H9 (cell line): ENCODE data around the gene CYP27A1. TPM values are rescaled to one million over a fixed set of nuclear protein-coding genes. Genes with fewer than 3 reads are reported as not detected.

Source experiments
- DNase-seq: peaks from one replicate; pipeline ENCODE4 v3.0.0-alpha.2; 2017
- H2AFZ ChIP-seq: one replicate; pipeline ENCODE4 v1.6.1; 2013; ENCODE audit warnings: mild to moderate bottlenecking, low read length, control low read depth, moderate library complexity
- H2AK5ac ChIP-seq: 2 replicates; pipeline ENCODE4 v1.6.1; 2013; ENCODE audit warnings: low read length, control low read depth, mixed read lengths; ENCODE audit not compliant: insufficient read length
- H2BK120ac ChIP-seq: one replicate; pipeline ENCODE4 v1.6.1; 2013; ENCODE audit warnings: low read depth, mild to moderate bottlenecking, low read length, control low read depth, inconsistent platforms; ENCODE audit not compliant: poor library complexity, severe bottlenecking
- H2BK12ac ChIP-seq: 2 replicates; pipeline ENCODE4 v1.6.1; 2013; ENCODE audit warnings: low read length, control low read depth, mixed read lengths, low read depth; ENCODE audit not compliant: insufficient read length
- H2BK15ac ChIP-seq: 2 replicates; pipeline ENCODE4 v1.6.1; 2013; ENCODE audit warnings: low read depth, low read length, control low read depth
- H2BK20ac ChIP-seq: one replicate; pipeline ENCODE4 v1.6.1; 2013; ENCODE audit warnings: low read depth, mild to moderate bottlenecking, low read length, control low read depth, inconsistent platforms; ENCODE audit not compliant: poor library complexity, severe bottlenecking
- H2BK5ac ChIP-seq: 2 replicates; pipeline ENCODE4 v1.6.1; 2013; ENCODE audit warnings: low read length, control low read depth, mixed read lengths; ENCODE audit not compliant: insufficient read length
- H3K14ac ChIP-seq: 2 replicates; pipeline ENCODE4 v1.6.1; 2013; ENCODE audit warnings: low read length, control low read depth; ENCODE audit not compliant: insufficient read depth
- H3K18ac ChIP-seq: 2 replicates; pipeline ENCODE4 v1.6.1; 2013; ENCODE audit warnings: low read depth, mild to moderate bottlenecking, mixed read lengths, low read length, control low read depth; ENCODE audit not compliant: insufficient read length
- H3K23ac ChIP-seq: 2 replicates; pipeline ENCODE4 v1.6.1; 2013; ENCODE audit warnings: low read length, control low read depth, mixed read lengths, low read depth; ENCODE audit not compliant: insufficient read length
- H3K23me2 ChIP-seq: 2 replicates; pipeline ENCODE4 v1.6.1; 2013; ENCODE audit warnings: low read depth, mild to moderate bottlenecking, mixed read lengths, low read length, control low read depth; ENCODE audit not compliant: insufficient read length, poor library complexity, severe bottlenecking
- H3K27ac ChIP-seq: 2 replicates; pipeline ENCODE4 v1.5.1; 2013; ENCODE audit warnings: low read length, control low read depth, mixed read lengths, low read depth; ENCODE audit not compliant: insufficient read length
- H3K27me3 ChIP-seq: 2 replicates; pipeline ENCODE4 v1.6.1; 2013; ENCODE audit warnings: low read length, control low read depth, inconsistent platforms; ENCODE audit not compliant: insufficient read depth
- H3K4ac ChIP-seq: 2 replicates; pipeline ENCODE4 v1.6.1; 2013; ENCODE audit warnings: low read depth, mild to moderate bottlenecking, control low read depth, inconsistent platforms, low read length, moderate library complexity
- H3K4me1 ChIP-seq: 2 replicates; pipeline ENCODE4 v1.6.1; 2013; ENCODE audit warnings: low read length, control low read depth, inconsistent platforms; ENCODE audit not compliant: insufficient read depth
- H3K4me2 ChIP-seq: 2 replicates; pipeline ENCODE4 v1.6.1; 2013; ENCODE audit warnings: low read length, control low read depth, mixed read lengths; ENCODE audit not compliant: insufficient read length, insufficient read depth
- H3K56ac ChIP-seq: 2 replicates; pipeline ENCODE4 v1.6.1; 2013; ENCODE audit warnings: low read depth, mild to moderate bottlenecking, mixed read lengths, low read length, control low read depth; ENCODE audit not compliant: insufficient read length
- H3K79me1 ChIP-seq: 2 replicates; pipeline ENCODE4 v1.6.1; 2013; ENCODE audit warnings: low read depth, mild to moderate bottlenecking, moderate library complexity, low read length, control low read depth, inconsistent platforms; ENCODE audit not compliant: insufficient read depth, poor library complexity, severe bottlenecking
- H3K79me2 ChIP-seq: 2 replicates; pipeline ENCODE4 v1.6.1; 2013; ENCODE audit warnings: low read length, control low read depth, inconsistent platforms; ENCODE audit not compliant: insufficient read depth
- H3K9ac ChIP-seq: 2 replicates; pipeline ENCODE4 v1.6.1; 2013; ENCODE audit warnings: low read length, control low read depth, mixed read lengths; ENCODE audit not compliant: insufficient read length; ENCODE audit errors: extremely low read depth
- H3K9me3 ChIP-seq: one replicate; pipeline ENCODE4 v1.6.1; 2013; ENCODE audit warnings: low read depth, low read length, inconsistent platforms; ENCODE audit not compliant: control insufficient read depth
- H3T11ph ChIP-seq: one replicate; pipeline ENCODE4 v1.6.1; 2013; ENCODE audit warnings: mild to moderate bottlenecking, low read length, control low read depth, inconsistent platforms
- H4K20me1 ChIP-seq: one replicate; pipeline ENCODE4 v1.6.1; 2013; ENCODE audit not compliant: control insufficient read depth, insufficient read length, insufficient read depth
- H4K5ac ChIP-seq: 2 replicates; pipeline ENCODE4 v1.6.1; 2013; ENCODE audit warnings: low read depth, mild to moderate bottlenecking, mixed read lengths, low read length, control low read depth; ENCODE audit not compliant: insufficient read length
- H4K8ac ChIP-seq: replicated peaks from 2 replicates; pipeline ENCODE4 v1.6.1; 2013; ENCODE audit warnings: low read length, control low read depth, mixed read lengths, low read depth; ENCODE audit not compliant: insufficient read length
- H4K91ac ChIP-seq: 2 replicates; pipeline ENCODE4 v1.6.1; 2013; ENCODE audit warnings: low read depth, mild to moderate bottlenecking, moderate library complexity, mixed read lengths, low read length, control low read depth; ENCODE audit not compliant: insufficient read length
- H3K27ac Mint-ChIP-seq, 3 experiments: 2 replicates in 2 of 3; 3 replicates in 1 of 3; pipeline ENCODE4 v1.8.0; 2020 to 2021; ENCODE audit warnings: mixed read lengths in 3 of 3, mild to moderate bottlenecking in 1 of 3, moderate library complexity in 1 of 3
- H3K27me3 Mint-ChIP-seq: 2 replicates; pipeline ENCODE4 v1.8.0; 2021; ENCODE audit warnings: low read depth, mild to moderate bottlenecking, moderate library complexity, mixed read lengths
- H3K36me3 Mint-ChIP-seq, 3 experiments: 2 replicates in 2 of 3; 3 replicates in 1 of 3; pipeline ENCODE4 v1.8.0; 2020 to 2021; ENCODE audit warnings: low read depth in 3 of 3, mixed read lengths in 3 of 3; ENCODE audit not compliant: insufficient read depth in 1 of 3
- H3K4me1 Mint-ChIP-seq, 2 experiments: 2 replicates each; pipeline ENCODE4 v1.8.0; 2020; ENCODE audit warnings: mixed read lengths in 2 of 2
- H3K4me3 Mint-ChIP-seq, 2 experiments: 2 replicates in 1 of 2; 3 replicates in 1 of 2; pipeline ENCODE4 v1.8.0; 2020 to 2021; ENCODE audit warnings: mild to moderate bottlenecking in 2 of 2, mixed read lengths in 2 of 2, moderate library complexity in 1 of 2
- H3K9me3 Mint-ChIP-seq, 2 experiments: 2 replicates in 1 of 2; 3 replicates in 1 of 2; pipeline ENCODE4 v1.8.0; 2020; ENCODE audit warnings: mild to moderate bottlenecking in 2 of 2, mixed read lengths in 2 of 2, moderate library complexity in 1 of 2
- WGBS: extraction: QIAGEN DNeasy Blood & Tissue Kit; methylation state at CpG from one replicate; pipeline ENCODE4 v1.1.7; 2013; ENCODE audit warnings: missing lambda C conversion rate, low lambda C conversion rate, mixed read lengths; ENCODE audit not compliant: insufficient read length; ENCODE audit errors: extremely low coverage; 5-methylcytosine and 5-hydroxymethylcytosine counted together
- total RNA-seq: library from RNA; stranded (reverse); gene quantifications from 2 replicates; pipeline ENCODE4 v1.2.1, GENCODE V29; 2021
- TF ChIP-seq, protein P1 (sequence below): fragments of 200-600 bp; sonication (generic); conservative IDR thresholded peaks from 3 replicates; pipeline ENCODE4 v1.8.0; 2021; ENCODE audit warnings: antibody characterized with exemption, mild to moderate bottlenecking

Gene CYP27A1
- total RNA-seq, 1 experiment from 2014 or later: 3.1 TPM

DNA sequence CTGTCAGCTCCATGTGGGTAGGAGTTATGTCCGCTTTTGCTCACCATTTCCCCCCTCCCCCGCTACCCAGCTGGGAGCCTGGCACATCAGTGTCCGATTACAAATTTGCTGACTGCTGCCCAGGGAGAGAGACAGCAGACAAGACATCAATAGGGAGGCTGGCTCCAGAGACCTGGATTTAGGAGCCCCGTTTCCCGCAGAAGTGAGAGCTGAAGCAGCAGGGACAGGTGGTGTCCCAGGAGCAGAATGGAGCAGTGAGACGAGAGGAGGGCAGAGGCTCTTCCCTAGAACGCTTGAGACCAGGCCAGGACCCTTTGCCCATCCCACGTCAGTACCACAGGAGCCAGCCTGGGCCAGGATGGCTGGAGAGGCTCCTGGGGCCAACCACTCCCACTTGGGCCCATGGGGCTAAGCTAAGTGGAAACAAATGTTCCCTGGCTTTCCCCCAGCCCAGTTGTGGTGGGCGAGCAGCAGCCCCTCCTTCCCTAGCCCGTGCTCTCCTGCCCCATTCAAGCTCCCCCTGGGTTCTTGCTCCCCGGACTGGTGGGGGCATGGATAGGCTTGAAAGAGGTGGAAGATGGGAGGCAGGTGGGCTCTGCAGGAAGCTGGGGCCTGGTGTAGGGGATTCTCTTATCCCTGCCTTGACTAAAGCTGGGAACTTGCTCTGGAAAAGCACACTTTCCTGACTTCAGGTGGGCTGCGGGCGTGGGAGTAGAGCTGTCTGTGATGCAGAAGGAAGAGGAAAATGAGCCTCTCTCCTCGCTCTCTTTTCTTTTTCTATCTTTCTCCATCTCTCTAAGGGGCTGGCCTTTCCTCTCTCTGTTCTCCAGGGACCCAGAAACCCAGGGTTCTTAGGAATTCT is 73.6 kb downstream of the CYP27A1 start:
- Histone ChIP-seq H4K5ac (no peak overlapping the region), H3K4me2 (no peak overlapping the region)
- H3K27me3 Mint-ChIP-seq: peaks cover 79% of the 10 kb centered on the region

More for the DNA sequence above, 73.6 kb downstream of the CYP27A1 start:
- Histone ChIP-seq H4K20me1 (no peaks in the 10 kb centered on the region), H4K8ac (no peak overlapping the region), H2AK5ac (no peak overlapping the region), H3K79me1 (no peaks in the 10 kb centered on the region), H3K79me2 (no peaks in the 10 kb centered on the region), H3K23me2 (peaks cover 3% of the 10 kb centered on the region), H2BK5ac (no peak overlapping the region), H2BK12ac (no peak overlapping the region), H3K4ac (no peak overlapping the region), H3K9me3 (no peaks in the 10 kb centered on the region), H3K27ac (no peak overlapping the region), H2BK15ac (no peak overlapping the region), H3T11ph (no peak overlapping the region), H3K18ac (no peak overlapping the region), H2BK120ac (no peak overlapping the region), H3K27me3 (peaks cover 68% of the 10 kb centered on the region), H3K23ac (no peak overlapping the region), H2BK20ac (no peak overlapping the region), H4K91ac (no peak overlapping the region), H3K4me1 (no peaks in the 10 kb centered on the region; the same call in 1 of the 2 replicates), H2AFZ (no peak overlapping the region), H3K56ac (no peak overlapping the region), H3K9ac (no peak overlapping the region), H3K14ac (no peak overlapping the region)
- H3K9me3 Mint-ChIP-seq: peaks cover 0 to 3% of the 10 kb centered on the region in 2 experiments; a peak in 1 of 5 replicates
- DNase-seq: no peak
- no peaks in the 10 kb centered on the region for H3K36me3 Mint-ChIP-seq
- TF ChIP-seq, protein P1, sequence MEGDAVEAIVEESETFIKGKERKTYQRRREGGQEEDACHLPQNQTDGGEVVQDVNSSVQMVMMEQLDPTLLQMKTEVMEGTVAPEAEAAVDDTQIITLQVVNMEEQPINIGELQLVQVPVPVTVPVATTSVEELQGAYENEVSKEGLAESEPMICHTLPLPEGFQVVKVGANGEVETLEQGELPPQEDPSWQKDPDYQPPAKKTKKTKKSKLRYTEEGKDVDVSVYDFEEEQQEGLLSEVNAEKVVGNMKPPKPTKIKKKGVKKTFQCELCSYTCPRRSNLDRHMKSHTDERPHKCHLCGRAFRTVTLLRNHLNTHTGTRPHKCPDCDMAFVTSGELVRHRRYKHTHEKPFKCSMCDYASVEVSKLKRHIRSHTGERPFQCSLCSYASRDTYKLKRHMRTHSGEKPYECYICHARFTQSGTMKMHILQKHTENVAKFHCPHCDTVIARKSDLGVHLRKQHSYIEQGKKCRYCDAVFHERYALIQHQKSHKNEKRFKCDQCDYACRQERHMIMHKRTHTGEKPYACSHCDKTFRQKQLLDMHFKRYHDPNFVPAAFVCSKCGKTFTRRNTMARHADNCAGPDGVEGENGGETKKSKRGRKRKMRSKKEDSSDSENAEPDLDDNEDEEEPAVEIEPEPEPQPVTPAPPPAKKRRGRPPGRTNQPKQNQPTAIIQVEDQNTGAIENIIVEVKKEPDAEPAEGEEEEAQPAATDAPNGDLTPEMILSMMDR: no peak
- peak overlapping the region in 1 of 3 experiments; percentile 24; a peak in 1 of 7 replicates for H3K27ac Mint-ChIP-seq
- no CpG with 5 or more reads among the region's 14 CpGs for whole genome bisulfite sequencing
- peaks cover 30 to 60% of the 10 kb centered on the region in 2 experiments for H3K4me1 Mint-ChIP-seq
- H3K4me3 Mint-ChIP-seq: no peak overlapping the region
